Measurements from ENCODE around the gene WDR74.

- no peak for TF ChIP-seq CTCF (IDR thresholded peaks at IDR 0.05)
- no peak for TF ChIP-seq ZFX (IDR thresholded peaks at IDR 0.05; ENCODE audit: borderline replicate concordance)
Measured at GRCh38 chr11:62852523-62853188, 13.3 kb upstream of the WDR74 start.

All from 22Rv1 (cell line).